ENCODE results near the gene FCGBP.
"Not testable (repeated sequence)": the region's sequence is repeated elsewhere in the genome, so short reads cannot be mapped to it uniquely, and the experiment has no call there.

- not testable (repeated sequence) for TF ChIP-seq CTCF (IDR thresholded peaks at IDR 0.05); ZFX (IDR thresholded peaks at IDR 0.05; ENCODE audit: borderline replicate concordance)
Observed at GRCh38 chr19:39893366-39894235, 40.8 kb downstream of the FCGBP start.

Data from 22Rv1 (cell line).